RWPE1 (cell line): Measurements from ENCODE around the gene CACNG6.

Experiments used
- CTCF ChIA-PET: fragments of 350-600 bp; sonication (Branson Sonifier 250); formaldehyde crosslinking; extraction: SDS; loops from one replicate; lab custom pipeline; 2021; lab: Yijun Ruan, JAX
- POLR2A ChIA-PET: fragments of 400-600 bp; formaldehyde crosslinking; extraction: SDS; loops from one replicate; lab custom pipeline; 2020; ENCODE audit warnings: antibody characterized with exemption; ENCODE audit not compliant: low non-redundant PET; lab: Yijun Ruan, JAX
- DNase-seq: peaks from one replicate; pipeline ENCODE4 v3.0.0; 2012; ENCODE audit warnings: low spot score
- H3K27ac ChIP-seq: fragments of 450-650 bp; 2 replicates; pipeline ENCODE4 v1.5.1; 2017
- CTCF ChIP-seq: fragments of 450-650 bp; conservative IDR thresholded peaks from 2 replicates; pipeline ENCODE4 v1.5.1; 2017; ENCODE audit warnings: low read depth, mild to moderate bottlenecking

The CACNG6 gene

DNA sequence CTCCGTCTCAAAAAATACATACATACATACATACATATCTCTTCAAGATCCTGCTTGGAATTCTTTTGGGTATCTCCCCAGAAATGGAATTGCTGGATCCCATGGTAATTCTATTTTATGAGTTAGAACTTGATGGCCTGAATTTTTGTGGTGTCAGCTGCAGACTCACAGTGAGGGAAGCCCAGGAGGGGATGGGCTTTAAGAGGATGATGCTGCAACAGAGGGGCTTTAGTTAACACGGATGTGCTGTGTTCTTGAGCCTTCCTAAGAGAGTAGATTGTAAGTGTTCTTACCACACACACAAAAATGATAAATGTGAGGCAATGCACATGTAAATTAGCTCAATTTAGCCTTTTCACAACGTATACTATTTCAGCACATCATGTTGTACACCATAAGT lies 31.8 kb downstream of the CACNG6 start:
- no peak overlapping the region for H3K27ac ChIP-seq

GRCh38 chr19:54024660-54025059 lies 33.2 kb downstream of the CACNG6 start:
- POLR2A ChIA-PET = no interaction called here
- TF ChIP-seq CTCF = no peak
- no peak overlapping the region for H3K27ac ChIP-seq
- CTCF ChIA-PET = interaction anchor here (0.6 to 2.0 kb wide), 7 partner anchors 20 to 219 kb away, joined by 3 to 12 read pairs (median 4); no protein-coding TSS in a partner anchor
- DNase-seq = no peak

More for the DNA sequence above, 31.8 kb downstream of the CACNG6 start:
- TF ChIP-seq CTCF = no peak
- ChIA-PET POLR2A (no interaction called here), CTCF (interaction anchor here (0.6 to 2.0 kb wide), 7 partner anchors 12 to 214 kb away, joined by 3 to 12 read pairs (median 8); no protein-coding TSS in a partner anchor)
- DNase-seq = no peak

- POLR2A ChIA-PET = no interaction called here
- CTCF ChIA-PET = interaction anchor here (0.8 kb wide), 1 partner anchor 186 kb away, joined by 3 read pairs; no protein-coding TSS in a partner anchor
- no peak for DNase-seq
- no peak for TF ChIP-seq CTCF
- no peak overlapping the region for H3K27ac ChIP-seq
These were observed 35.2 kb downstream of the CACNG6 start for GRCh38 chr19:54026656-54027055.

GRCh38 chr19:54029301-54029700 lies 37.9 kb downstream of the CACNG6 start:
- no peak overlapping the region for H3K27ac ChIP-seq
- CTCF ChIA-PET = interaction anchor here (0.6 to 1.6 kb wide), 9 partner anchors 8 to 236 kb away, joined by 3 to 18 read pairs (median 5); no protein-coding TSS in a partner anchor
- DNase-seq = no peak
- POLR2A ChIA-PET = interaction anchor here (0.7 kb wide), 1 partner anchor 234 kb away, joined by 4 read pairs; no protein-coding TSS in a partner anchor
- no peak for TF ChIP-seq CTCF

GRCh38 chr19:54029930-54030490 lies 38.6 kb downstream of the CACNG6 start:
- POLR2A ChIA-PET = no interaction called here

More at GRCh38 chr19:54029930-54030490, 38.6 kb downstream of the CACNG6 start:
- peak; percentile 68 for TF ChIP-seq CTCF
- DNase-seq = peak; percentile 45
- CTCF ChIA-PET = interaction anchor here (0.5 to 1.6 kb wide), 17 partner anchors 14 to 1411 kb away, joined by 3 to 18 read pairs (median 4); no protein-coding TSS in a partner anchor
- no peak overlapping the region for H3K27ac ChIP-seq
